GM19397 (cell line): ENCODE results near the gene ENG.

Source experiments
- ATAC-seq: cut with Tn5 transposase; IDR thresholded peaks from one replicate; pipeline ENCODE4 v1.9.1; 2021; ENCODE audit warnings: mild to moderate bottlenecking, moderate library complexity; ENCODE audit not compliant: unreplicated experiment

Gene ENG

GRCh38 chr9:127778280-127779135 is 76.0 kb downstream of the ENG start, which contains the start of gene SH2D3C:
Gene SH2D3C (minus strand): TSS chr9:127778666. CDS start chr9:127778627, 39 bp downstream.
- peak; percentile 37 for ATAC-seq

- no peak for ATAC-seq
Observed at GRCh38 chr9:127777368-127777980, 77.0 kb downstream of the ENG start.

- no peak for ATAC-seq
Observed at GRCh38 chr9:127776924-127777289, 77.6 kb downstream of the ENG start.

GRCh38 chr9:127776195-127776923 is 78.1 kb downstream of the ENG start:
- no peak for ATAC-seq

- no peak for ATAC-seq
Observed at GRCh38 chr9:127773981-127774380, 80.5 kb downstream of the ENG start.

GRCh38 chr9:127773272-127773671 is 81.2 kb downstream of the ENG start:
- ATAC-seq: no peak

- no peak for ATAC-seq
Observed at GRCh38 chr9:127772603-127773002, 81.9 kb downstream of the ENG start.

GRCh38 chr9:127771570-127772189 is 82.8 kb downstream of the ENG start:
- ATAC-seq: no peak

GRCh38 chr9:127770905-127771569 is 83.4 kb downstream of the ENG start:
- peak; percentile 80 for ATAC-seq

GRCh38 chr9:127770583-127770904 is 83.9 kb downstream of the ENG start:
- no peak for ATAC-seq

GRCh38 chr9:127769929-127770582 is 84.4 kb downstream of the ENG start:
- no peak for ATAC-seq

- no peak for ATAC-seq
Observed at GRCh38 chr9:127769101-127769500, 85.4 kb downstream of the ENG start.

GRCh38 chr9:127768698-127769097 is 85.8 kb downstream of the ENG start:
- no peak for ATAC-seq

GRCh38 chr9:127767909-127768331 is 86.5 kb downstream of the ENG start:
- ATAC-seq: no peak

- ATAC-seq: no peak
Observed at GRCh38 chr9:127767410-127767809, 87.0 kb downstream of the ENG start.

GRCh38 chr9:127765418-127765817 is 89.0 kb downstream of the ENG start:
- ATAC-seq: no peak
